Stomach (tissue), 9 donors: ENCODE results near the gene RNASEH2B. TPM values are rescaled to one million over a fixed set of nuclear protein-coding genes. Genes with fewer than 3 reads are reported as not detected.
A peak's percentile ranks its signal among the peaks of the same experiment; 100 is the strongest.

Experiments
- DNase-seq, 2 donors: peaks; one replicate each; pipeline versions ENCODE4 v3.0.0 to v3.0.0-alpha.2; 2013 to 2019
- H3K27ac ChIP-seq, 5 donors: fragments of 200-600 bp in 4 of 5; sonication (generic) in 4 of 5; one replicate each; pipeline ENCODE4 v1.5.1; 2013 to 2019; ENCODE audit warnings: mild to moderate bottlenecking in 1 of 5, moderate library complexity in 1 of 5
- H3K27me3 ChIP-seq, 3 donors: fragments of 200-600 bp; sonication (generic); one replicate each; pipeline ENCODE4 v1.5.1; 2017 to 2019; ENCODE audit warnings: mixed run types in 1 of 3
- H3K36me3 ChIP-seq, 4 donors: fragments of 200-600 bp; sonication (generic); 1 replicate in 3 of 4; 2 replicates in 1 of 4; pipeline ENCODE4 v1.5.1; 2016 to 2019
- H3K4me1 ChIP-seq, 4 donors: fragments of 200-600 bp; sonication (generic); one replicate each; pipeline ENCODE4 v1.5.1; 2016 to 2019
- H3K4me3 ChIP-seq, 4 donors: fragments of 200-600 bp; sonication (generic) in 3 of 4; one replicate each; pipeline ENCODE4 v1.5.1; 2016 to 2019; ENCODE audit warnings: mild to moderate bottlenecking in 1 of 4
- H3K9me3 ChIP-seq, 4 donors: fragments of 200-600 bp; sonication (generic); one replicate each; pipeline ENCODE4 v1.5.1; 2016 to 2019
- EP300 ChIP-seq: sonication (generic); formaldehyde crosslinking; IDR thresholded peaks from one replicate; pipeline ENCODE4 v1.6.1; 2017; ENCODE audit warnings: antibody characterized with exemption
- POLR2A ChIP-seq, 4 donors: fragments of 450-650 bp; IDR thresholded peaks; one replicate each; pipeline ENCODE4 v1.6.1; 2016; ENCODE audit warnings: antibody characterized with exemption in 4 of 4, control low read depth in 2 of 4, mild to moderate bottlenecking in 1 of 4, moderate library complexity in 1 of 4
- POLR2AphosphoS5 ChIP-seq, 3 donors: sonication (generic); formaldehyde crosslinking; IDR thresholded peaks; one replicate each; pipeline ENCODE4 v1.6.1; 2016; ENCODE audit warnings: antibody characterized with exemption in 3 of 3
- WGBS, 5 donors: extraction: QIAGEN DNeasy Blood & Tissue Kit in 3 of 5; methylation state at CpG; one replicate each; pipeline versions ENCODE4 v1.1.5 to v1.1.7; 2013 to 2018; 5-methylcytosine and 5-hydroxymethylcytosine counted together
- intact Hi-C: fragments of 100-400 bp; cut with DNase I; formaldehyde crosslinking; loops from one replicate; pipeline ENCODE4 v1.15.1; 2023; ENCODE audit warnings: low total_unique reads
- polyA plus RNA-seq, 3 donors: library from polyadenylated mRNA; stranded (reverse); fragments of 200-250 nt; gene quantifications; one replicate each; pipeline ENCODE4 v1.2.3, GENCODE V29; 2013
- total RNA-seq, 5 donors: library from RNA; depleted of rRNA; stranded (reverse); fragments of >200 nt; gene quantifications; one replicate each; pipeline versions ENCODE4 v1.1.0 to v1.2.3, GENCODE V29; 2014 to 2016
- TF ChIP-seq, protein P1 (sequence below), 7 experiments: fragments of 450-650 bp in 4 of 7; fragments of 200-600 bp in 3 of 7; sonication (generic) in 3 of 7; IDR thresholded peaks; one replicate each; pipeline ENCODE4 v1.5.1; 2016 to 2019; ENCODE audit warnings: antibody characterized with exemption in 7 of 7, control low read depth in 2 of 7, mild to moderate bottlenecking in 1 of 7
- donor health status: healthy with polysubstance abuse.
- donor health status: Bipolar disorder and iron deficiency.
- donor health status: healthy.

RNASEH2B gene
- total and polyA plus RNA-seq, 8 donors = 43.2 to 106 (median 51.4) TPM

GRCh38 chr13:51002736-51003135 lies 93.1 kb downstream of the RNASEH2B start:
- H3K36me3 ChIP-seq = no peaks in the 10 kb centered on the region
- TF ChIP-seq, protein P1, sequence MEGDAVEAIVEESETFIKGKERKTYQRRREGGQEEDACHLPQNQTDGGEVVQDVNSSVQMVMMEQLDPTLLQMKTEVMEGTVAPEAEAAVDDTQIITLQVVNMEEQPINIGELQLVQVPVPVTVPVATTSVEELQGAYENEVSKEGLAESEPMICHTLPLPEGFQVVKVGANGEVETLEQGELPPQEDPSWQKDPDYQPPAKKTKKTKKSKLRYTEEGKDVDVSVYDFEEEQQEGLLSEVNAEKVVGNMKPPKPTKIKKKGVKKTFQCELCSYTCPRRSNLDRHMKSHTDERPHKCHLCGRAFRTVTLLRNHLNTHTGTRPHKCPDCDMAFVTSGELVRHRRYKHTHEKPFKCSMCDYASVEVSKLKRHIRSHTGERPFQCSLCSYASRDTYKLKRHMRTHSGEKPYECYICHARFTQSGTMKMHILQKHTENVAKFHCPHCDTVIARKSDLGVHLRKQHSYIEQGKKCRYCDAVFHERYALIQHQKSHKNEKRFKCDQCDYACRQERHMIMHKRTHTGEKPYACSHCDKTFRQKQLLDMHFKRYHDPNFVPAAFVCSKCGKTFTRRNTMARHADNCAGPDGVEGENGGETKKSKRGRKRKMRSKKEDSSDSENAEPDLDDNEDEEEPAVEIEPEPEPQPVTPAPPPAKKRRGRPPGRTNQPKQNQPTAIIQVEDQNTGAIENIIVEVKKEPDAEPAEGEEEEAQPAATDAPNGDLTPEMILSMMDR (IDR thresholded peaks at IDR 0.05) = no peak
- TF ChIP-seq POLR2AphosphoS5 (IDR thresholded peaks at IDR 0.05) = no peak
- no peak for TF ChIP-seq EP300
- H3K27ac ChIP-seq = no peak overlapping the region
- H3K4me1 ChIP-seq = peaks cover 0 to 4% (median 2%) of the 10 kb centered on the region in 4 donors
- DNase-seq = no peak
- intact Hi-C loops = no loop called here
- H3K9me3 ChIP-seq = no peaks in the 10 kb centered on the region
- H3K27me3 ChIP-seq = peaks cover 0 to 9% (median 0%) of the 10 kb centered on the region in 3 donors
- H3K4me3 ChIP-seq = no peak overlapping the region
- WGBS, 5 donors = 50 to 73% (median 57%) methylated on average over 1 of the region's 1 CpG

- no peak for DNase-seq
- 75 to 82% (median 80%) methylated on average over 7 of the region's 7 CpGs for WGBS, 5 donors
- Histone ChIP-seq H3K4me1 (peaks cover 0 to 4% (median 2%) of the 10 kb centered on the region in 4 donors), H3K36me3 (no peaks in the 10 kb centered on the region), H3K27ac (no peak overlapping the region), H3K27me3 (peaks cover 0 to 9% (median 0%) of the 10 kb centered on the region in 3 donors), H3K9me3 (no peaks in the 10 kb centered on the region), H3K4me3 (no peak overlapping the region)
- intact Hi-C loops = no loop called here
- TF ChIP-seq, protein P1 (IDR thresholded peaks at IDR 0.05) = no peak
- TF ChIP-seq POLR2AphosphoS5 (IDR thresholded peaks at IDR 0.05) = no peak
- TF ChIP-seq POLR2A (IDR thresholded peaks at IDR 0.05) = no peak
- TF ChIP-seq EP300 = no peak
Observed at GRCh38 chr13:51003642-51004041, 94.1 kb downstream of the RNASEH2B start.

- H3K4me1 ChIP-seq = peaks cover 0 to 4% (median 2%) of the 10 kb centered on the region in 4 donors
- intact Hi-C loops = no loop called here
- no peak overlapping the region for H3K4me3 ChIP-seq
- no peaks in the 10 kb centered on the region for H3K9me3 ChIP-seq
- no peak for DNase-seq
- H3K36me3 ChIP-seq = no peaks in the 10 kb centered on the region
- 79 to 88% (median 82%) methylated on average over 18 of the region's 18 CpGs for WGBS, 5 donors
- peaks cover 0 to 9% (median 0%) of the 10 kb centered on the region in 3 donors for H3K27me3 ChIP-seq
- no peak for TF ChIP-seq POLR2AphosphoS5 (IDR thresholded peaks at IDR 0.05)
- no peak for TF ChIP-seq EP300
- TF ChIP-seq, protein P1 (IDR thresholded peaks at IDR 0.05) = no peak
- TF ChIP-seq POLR2A (IDR thresholded peaks at IDR 0.05) = no peak
- H3K27ac ChIP-seq = no peak overlapping the region
Observed at GRCh38 chr13:51004111-51004865, 94.7 kb downstream of the RNASEH2B start.

GRCh38 chr13:51004918-51005460 lies 95.4 kb downstream of the RNASEH2B start:
- no peak for DNase-seq
- H3K27ac ChIP-seq = peak overlapping the region in 1 of 5 donors; percentile 55
- peaks cover 0 to 4% (median 2%) of the 10 kb centered on the region in 4 donors for H3K4me1 ChIP-seq
- 58 to 76% (median 71%) methylated on average over 2 to 3 of the region's 3 CpGs for WGBS, 5 donors
- H3K27me3 ChIP-seq = peaks cover 0 to 9% (median 0%) of the 10 kb centered on the region in 3 donors
- no peaks in the 10 kb centered on the region for H3K36me3 ChIP-seq
- no peak overlapping the region for H3K4me3 ChIP-seq
- TF ChIP-seq POLR2A (IDR thresholded peaks at IDR 0.05) = no peak
- TF ChIP-seq, protein P1 (IDR thresholded peaks at IDR 0.05) = no peak
- intact Hi-C loops = no loop called here
- H3K9me3 ChIP-seq = no peaks in the 10 kb centered on the region
